Gastrocnemius medialis (tissue), 4 donors: ENCODE data around the gene SORBS1.
A peak's percentile ranks its signal among the peaks of the same experiment; 100 is the strongest.

ENCODE experiments used
- POLR2A ChIP-seq, 2 donors: fragments of 450-650 bp; IDR thresholded peaks; one replicate each; pipeline ENCODE4 v1.6.1; 2017; ENCODE audit warnings: antibody characterized with exemption in 2 of 2, mild to moderate bottlenecking in 2 of 2, moderate library complexity in 2 of 2
- TF ChIP-seq, protein P1 (sequence below), 5 experiments: fragments of 450-650 bp in 3 of 5; fragments of 200-600 bp in 2 of 5; sonication (generic) in 2 of 5; IDR thresholded peaks in 4 of 5; conservative IDR thresholded peaks in 1 of 5; 1 replicate in 4 of 5; 2 replicates in 1 of 5; pipeline ENCODE4 v1.5.1; 2016 to 2019; ENCODE audit warnings: antibody characterized with exemption in 5 of 5, mild to moderate bottlenecking in 3 of 5, moderate library complexity in 3 of 5

DNA sequence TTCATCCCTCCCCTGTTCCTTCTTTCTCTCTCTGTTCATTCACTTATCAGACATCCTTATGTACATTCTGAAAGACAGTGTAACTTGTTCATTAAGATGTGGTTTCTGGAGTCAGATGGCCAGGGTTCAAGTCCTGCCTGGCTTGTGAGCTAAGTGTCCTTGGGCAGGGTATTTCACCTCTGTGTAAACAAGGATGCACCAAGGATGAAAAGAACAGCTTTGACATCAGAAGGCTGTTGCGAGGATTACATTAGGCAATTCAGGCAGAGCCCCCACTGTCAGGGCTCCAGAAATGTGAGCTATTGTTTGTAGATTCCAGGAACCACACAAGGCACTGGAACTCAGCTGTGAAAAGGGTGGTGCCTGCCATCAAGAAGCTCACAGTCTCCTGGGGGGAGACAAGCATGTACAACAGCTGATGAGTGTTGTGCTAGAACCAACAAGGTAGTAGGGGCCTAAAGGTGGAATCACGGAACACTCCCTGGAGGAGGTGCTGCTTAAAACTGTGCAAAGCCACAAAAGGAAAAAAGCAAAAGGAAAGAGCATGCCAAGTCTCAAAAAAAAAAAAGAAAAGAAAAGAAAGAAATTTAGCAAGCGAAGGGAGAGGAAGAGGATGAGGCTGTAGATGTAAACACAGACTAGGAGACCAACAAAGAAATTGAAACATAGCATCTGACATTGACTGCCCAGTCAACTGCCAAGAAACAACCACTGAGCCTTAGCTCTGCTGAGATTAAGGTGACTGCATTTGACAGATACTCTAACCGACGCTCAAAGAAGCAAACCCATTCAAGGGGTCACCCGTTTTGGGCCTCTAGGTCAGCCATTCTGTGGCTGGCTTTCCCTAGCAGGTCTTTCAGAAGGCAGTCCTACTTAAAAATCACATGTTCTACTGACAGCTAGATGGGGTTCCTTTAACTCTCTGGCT, 282.8 kb downstream of the SORBS1 start:
- TF ChIP-seq, protein P1, sequence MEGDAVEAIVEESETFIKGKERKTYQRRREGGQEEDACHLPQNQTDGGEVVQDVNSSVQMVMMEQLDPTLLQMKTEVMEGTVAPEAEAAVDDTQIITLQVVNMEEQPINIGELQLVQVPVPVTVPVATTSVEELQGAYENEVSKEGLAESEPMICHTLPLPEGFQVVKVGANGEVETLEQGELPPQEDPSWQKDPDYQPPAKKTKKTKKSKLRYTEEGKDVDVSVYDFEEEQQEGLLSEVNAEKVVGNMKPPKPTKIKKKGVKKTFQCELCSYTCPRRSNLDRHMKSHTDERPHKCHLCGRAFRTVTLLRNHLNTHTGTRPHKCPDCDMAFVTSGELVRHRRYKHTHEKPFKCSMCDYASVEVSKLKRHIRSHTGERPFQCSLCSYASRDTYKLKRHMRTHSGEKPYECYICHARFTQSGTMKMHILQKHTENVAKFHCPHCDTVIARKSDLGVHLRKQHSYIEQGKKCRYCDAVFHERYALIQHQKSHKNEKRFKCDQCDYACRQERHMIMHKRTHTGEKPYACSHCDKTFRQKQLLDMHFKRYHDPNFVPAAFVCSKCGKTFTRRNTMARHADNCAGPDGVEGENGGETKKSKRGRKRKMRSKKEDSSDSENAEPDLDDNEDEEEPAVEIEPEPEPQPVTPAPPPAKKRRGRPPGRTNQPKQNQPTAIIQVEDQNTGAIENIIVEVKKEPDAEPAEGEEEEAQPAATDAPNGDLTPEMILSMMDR (IDR thresholded peaks at IDR 0.05 in 4 of 5, conservative IDR thresholded peaks at IDR 0.05 in 1 of 5), result no peak
- peak; percentile 24 to 65 for TF ChIP-seq POLR2A (IDR thresholded peaks at IDR 0.05)
